ENCODE measurements around the gene FHIP2A. TPM values are rescaled to one million over a fixed set of nuclear protein-coding genes. Genes with fewer than 3 reads are reported as not detected.
"Not testable (repeated sequence)": the region's sequence is repeated elsewhere in the genome, so short reads cannot be mapped to it uniquely, and the experiment has no call there.

The FHIP2A gene
- total RNA-seq, 6 donors from 2014 or later = 21.9 to 45.5 (median 26.2) TPM

GRCh38 chr10:114856544-114857287 is 35.1 kb downstream of the FHIP2A start:
- Histone ChIP-seq H3K4me3 (no peak overlapping the region), H3K27ac (peak overlapping the region in 1 of 4 donors; percentile 20), H3K9me3 (no peaks in the 10 kb centered on the region), H3K27me3 (no peaks in the 10 kb centered on the region), H3K36me3 (peaks cover 5 to 95% (median 49%) of the 10 kb centered on the region in 4 donors), H3K4me1 (peaks cover 0 to 8% (median 3%) of the 10 kb centered on the region in 4 donors)
- TF ChIP-seq POLR2A (IDR thresholded peaks at IDR 0.05) = no peak
- TF ChIP-seq POLR2AphosphoS5 (IDR thresholded peaks at IDR 0.05) = no peak
- no peak for TF ChIP-seq EP300 (IDR thresholded peaks at IDR 0.05)
- no peak for TF ChIP-seq CTCF (IDR thresholded peaks at IDR 0.05)
- peak in 1 of 2 donors; percentile 45 for ATAC-seq (ENCODE audit: low FRiP score in 2 of 2)
- 80% methylated on average over 9 of the region's 9 CpGs for WGBS, 2 donors
- DNase-seq = no peak

- not testable (repeated sequence) for DNase-seq; H3K27ac ChIP-seq; H3K4me3 ChIP-seq; H3K9me3 ChIP-seq; ATAC-seq (ENCODE audit: low FRiP score in 2 of 2); H3K27me3 ChIP-seq; H3K4me1 ChIP-seq
- peaks cover 5 to 95% (median 47%) of the 10 kb centered on the region in 4 donors for H3K36me3 ChIP-seq
- 86 to 95% methylated on average over 8 of the region's 8 CpGs for WGBS, 2 donors
Measured at GRCh38 chr10:114857288-114857565, 35.6 kb downstream of the FHIP2A start.

GRCh38 chr10:114857922-114858629 is 36.5 kb downstream of the FHIP2A start:
- Histone ChIP-seq H3K9me3 (no peaks in the 10 kb centered on the region), H3K27me3 (no peaks in the 10 kb centered on the region), H3K4me3 (no peak overlapping the region), H3K27ac (no peak overlapping the region), H3K4me1 (peaks cover 0 to 8% (median 3%) of the 10 kb centered on the region in 4 donors), H3K36me3 (peaks cover 5 to 95% (median 53%) of the 10 kb centered on the region in 4 donors)
- ATAC-seq (ENCODE audit: low FRiP score in 2 of 2) (no peak), DNase-seq (no peak)
- no peak for TF ChIP-seq EP300 (IDR thresholded peaks at IDR 0.05)
- TF ChIP-seq POLR2A (IDR thresholded peaks at IDR 0.05) = no peak
- no peak for TF ChIP-seq POLR2AphosphoS5 (IDR thresholded peaks at IDR 0.05)
- TF ChIP-seq CTCF (IDR thresholded peaks at IDR 0.05) = no peak
- WGBS, 2 donors = 50 to 64% methylated on average over 2 of the region's 2 CpGs

GRCh38 chr10:114859222-114859621 is 37.6 kb downstream of the FHIP2A start:
- Histone ChIP-seq H3K27me3 (no peaks in the 10 kb centered on the region), H3K27ac (no peak overlapping the region), H3K4me3 (no peak overlapping the region), H3K4me1 (peaks cover 0 to 8% (median 3%) of the 10 kb centered on the region in 4 donors), H3K36me3 (peaks cover 5 to 92% (median 49%) of the 10 kb centered on the region in 4 donors), H3K9me3 (no peaks in the 10 kb centered on the region)
- WGBS, 2 donors = 90 to 91% methylated on average over 7 of the region's 7 CpGs
- DNase-seq = no peak
- ATAC-seq (ENCODE audit: low FRiP score in 2 of 2) = no peak
- TF ChIP-seq EP300 (IDR thresholded peaks at IDR 0.05) = no peak
- no peak for TF ChIP-seq POLR2AphosphoS5 (IDR thresholded peaks at IDR 0.05)
- TF ChIP-seq CTCF (IDR thresholded peaks at IDR 0.05) = no peak
- no peak for TF ChIP-seq POLR2A (IDR thresholded peaks at IDR 0.05)

- Histone ChIP-seq H3K9me3 (no peaks in the 10 kb centered on the region), H3K4me3 (no peak overlapping the region), H3K4me1 (peaks cover 0 to 5% (median 3%) of the 10 kb centered on the region in 4 donors), H3K36me3 (peaks cover 5 to 78% (median 28%) of the 10 kb centered on the region in 4 donors), H3K27ac (no peak overlapping the region), H3K27me3 (no peaks in the 10 kb centered on the region)
- ATAC-seq (ENCODE audit: low FRiP score in 2 of 2) (no peak), DNase-seq (no peak)
- WGBS, 2 donors = 86 to 95% methylated on average over 4 of the region's 4 CpGs
- TF ChIP-seq CTCF (IDR thresholded peaks at IDR 0.05) (no peak), POLR2AphosphoS5 (IDR thresholded peaks at IDR 0.05) (no peak), POLR2A (IDR thresholded peaks at IDR 0.05) (no peak), EP300 (IDR thresholded peaks at IDR 0.05) (no peak)
Measured at GRCh38 chr10:114862456-114862855, 40.9 kb downstream of the FHIP2A start.

All from upper lobe of left lung (tissue), 6 donors.